Vagina (tissue), 2 donors: ENCODE data around the gene PPP2R3C. TPM values are rescaled to one million over a fixed set of nuclear protein-coding genes. Genes with fewer than 3 reads are reported as not detected.
"Not testable (repeated sequence)": the region's sequence is repeated elsewhere in the genome, so short reads cannot be mapped to it uniquely, and the experiment has no call there.

Experiments
- DNase-seq, 2 donors: peaks; one replicate each; pipeline ENCODE4 v3.0.0-alpha.2; 2017; ENCODE audit errors: extremely low spot score in 2 of 2
- H3K27ac ChIP-seq: fragments of 200-600 bp; sonication (generic); one replicate; pipeline ENCODE4 v1.5.1; 2019
- H3K27me3 ChIP-seq: fragments of 200-600 bp; sonication (generic); one replicate; pipeline ENCODE4 v1.5.1; 2019
- H3K36me3 ChIP-seq, 2 donors: fragments of 200-600 bp; sonication (generic); one replicate each; pipeline ENCODE4 v1.5.1; 2017 to 2019
- H3K4me1 ChIP-seq: fragments of 200-600 bp; sonication (generic); one replicate; pipeline ENCODE4 v1.5.1; 2019
- H3K4me3 ChIP-seq, 2 donors: fragments of 200-600 bp; sonication (generic); 1 replicate in 1 of 2; 2 replicates in 1 of 2; pipeline ENCODE4 v1.5.1; 2016 to 2019
- H3K9me3 ChIP-seq: fragments of 200-600 bp; sonication (generic); one replicate; pipeline ENCODE4 v1.5.1; 2019
- CTCF ChIP-seq, 3 experiments: fragments of 450-650 bp in 2 of 3; fragments of 200-600 bp in 1 of 3; sonication (generic) in 1 of 3; IDR thresholded peaks; one replicate each; pipeline ENCODE4 v1.5.1; 2017 to 2019; ENCODE audit warnings: antibody characterized with exemption in 3 of 3, mild to moderate bottlenecking in 2 of 3, moderate library complexity in 2 of 3
- POLR2A ChIP-seq, 2 donors: fragments of 450-650 bp; IDR thresholded peaks; one replicate each; pipeline ENCODE4 v1.6.1; 2017; ENCODE audit warnings: antibody characterized with exemption in 2 of 2, mild to moderate bottlenecking in 2 of 2, moderate library complexity in 2 of 2
- POLR2AphosphoS5 ChIP-seq, 2 donors: sonication (generic); formaldehyde crosslinking; IDR thresholded peaks; one replicate each; pipeline ENCODE4 v1.9.0; 2017; ENCODE audit warnings: antibody characterized with exemption in 2 of 2, mild to moderate bottlenecking in 2 of 2, low read depth in 1 of 2; ENCODE audit not compliant: insufficient read depth in 1 of 2
- intact Hi-C: fragments of 100-400 bp; cut with DNase I; formaldehyde crosslinking; loops from one replicate; pipeline ENCODE4 v1.15.1; 2023
- total RNA-seq: library from RNA; depleted of rRNA; stranded (reverse); fragments of >200 nt; gene quantifications from one replicate; pipeline ENCODE4 v1.2.3, GENCODE V29; 2016

Gene PPP2R3C
- total RNA-seq, 1 donor from 2014 or later = 14.5 TPM

DNA sequence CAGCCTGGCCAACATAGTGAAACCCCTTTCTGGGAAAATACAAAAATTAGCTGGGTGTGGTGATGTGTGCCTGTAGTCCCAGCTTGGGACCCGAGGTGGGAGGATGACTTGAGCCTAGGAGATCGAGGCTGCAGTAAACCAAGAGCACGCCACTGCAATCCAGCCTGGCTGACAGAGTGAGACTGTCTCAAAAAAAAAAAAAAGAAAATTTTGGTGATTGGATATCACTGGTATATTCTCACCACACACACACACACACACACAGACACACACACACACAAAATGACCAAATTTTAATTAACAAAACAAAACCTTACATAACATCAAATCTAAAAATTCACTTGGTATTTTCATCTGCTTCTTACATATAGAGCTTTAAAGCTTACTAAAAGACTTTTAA is 79.2 kb downstream of the PPP2R3C start:
- H3K27ac ChIP-seq = no peak overlapping the region
- intact Hi-C loops = loop anchor here (10.0 kb wide), 1 partner anchor 252 kb away; the partner anchor contains the start of gene PSMA6
- DNase-seq = no peak
- H3K36me3 ChIP-seq = no peaks in the 10 kb centered on the region
- H3K27me3 ChIP-seq = no peaks in the 10 kb centered on the region
- H3K4me1 ChIP-seq = peaks cover 9% of the 10 kb centered on the region
- no peak overlapping the region for H3K4me3 ChIP-seq
- TF ChIP-seq POLR2A (IDR thresholded peaks at IDR 0.05) (no peak), CTCF (IDR thresholded peaks at IDR 0.05) (no peak), POLR2AphosphoS5 (IDR thresholded peaks at IDR 0.05; ENCODE audit: insufficient read depth in 1 of 2, low read depth in 1 of 2) (no peak)
- no peaks in the 10 kb centered on the region for H3K9me3 ChIP-seq

- H3K4me3 ChIP-seq, H3K27me3 ChIP-seq, DNase-seq, intact Hi-C loops, H3K36me3 ChIP-seq, H3K27ac ChIP-seq, H3K9me3 ChIP-seq, H3K4me1 ChIP-seq: not testable (repeated sequence)
Observed at GRCh38 chr14:35038312-35038711, 83.5 kb downstream of the PPP2R3C start.

Other genes with a start within 250 kb of the PPP2R3C start
- gene BAZ1A, start 246.6 kb downstream of the PPP2R3C start, total RNA-seq = 38.5 TPM
- gene SRP54, start 139.0 kb downstream of the PPP2R3C start, total RNA-seq = 37.6 TPM
- 41.3 TPM for gene FAM177A1, start 75.7 kb downstream of the PPP2R3C start, total RNA-seq
- gene PRORP, start 562 bp upstream of the PPP2R3C start, total RNA-seq = 11.0 TPM
- 76.9 TPM for gene PSMA6, start 170.4 kb upstream of the PPP2R3C start, total RNA-seq